ENCODE data around the gene METTL21A.
A peak's percentile ranks its signal among the peaks of the same experiment; 100 is the strongest.
"Not testable (repeated sequence)": the region's sequence is repeated elsewhere in the genome, so short reads cannot be mapped to it uniquely, and the experiment has no call there.

METTL21A gene

GRCh38 chr2:207663870-207664545 is 38.8 kb upstream of the METTL21A start:
- Mint-ChIP-seq H3K27me3 (ENCODE audit: low read depth) (no peaks in the 10 kb centered on the region), H3K27ac (peak overlapping the region in 1 of 3 experiments; percentile 7), H3K36me3 (ENCODE audit: low read depth) (no peaks in the 10 kb centered on the region), H3K4me3 (no peak overlapping the region), H3K4me1 (peaks cover 5% of the 10 kb centered on the region), H3K9me3 (no peaks in the 10 kb centered on the region)
- TF ChIP-seq CTCF (IDR thresholded peaks at IDR 0.05; ENCODE audit: unreplicated experiment in 3 of 3) = no peak

GRCh38 chr2:207662203-207662602 is 37.0 kb upstream of the METTL21A start:
- Mint-ChIP-seq H3K9me3 (no peaks in the 10 kb centered on the region), H3K27ac (no peak overlapping the region), H3K4me3 (no peak overlapping the region), H3K36me3 (ENCODE audit: low read depth) (no peaks in the 10 kb centered on the region), H3K4me1 (peaks cover 5% of the 10 kb centered on the region), H3K27me3 (ENCODE audit: low read depth) (no peaks in the 10 kb centered on the region)
- TF ChIP-seq CTCF (IDR thresholded peaks at IDR 0.05; ENCODE audit: unreplicated experiment in 3 of 3) = no peak

- H3K9me3 Mint-ChIP-seq = no peaks in the 10 kb centered on the region
- TF ChIP-seq CTCF (IDR thresholded peaks at IDR 0.05; ENCODE audit: unreplicated experiment in 3 of 3) = no peak
- no peaks in the 10 kb centered on the region for H3K36me3 Mint-ChIP-seq (ENCODE audit: low read depth)
- H3K4me1 Mint-ChIP-seq = peaks cover 5% of the 10 kb centered on the region
- H3K27ac Mint-ChIP-seq = no peak overlapping the region
- no peaks in the 10 kb centered on the region for H3K27me3 Mint-ChIP-seq (ENCODE audit: low read depth)
- no peak overlapping the region for H3K4me3 Mint-ChIP-seq
Observed at GRCh38 chr2:207660994-207661393, 35.8 kb upstream of the METTL21A start.

- no peaks in the 10 kb centered on the region for H3K4me1 Mint-ChIP-seq
- H3K4me3 Mint-ChIP-seq = no peak overlapping the region
- no peak for TF ChIP-seq CTCF (IDR thresholded peaks at IDR 0.05; ENCODE audit: unreplicated experiment in 3 of 3)
- no peak overlapping the region for H3K27ac Mint-ChIP-seq
- H3K27me3 Mint-ChIP-seq (ENCODE audit: low read depth) = no peaks in the 10 kb centered on the region
- no peaks in the 10 kb centered on the region for H3K9me3 Mint-ChIP-seq
- no peaks in the 10 kb centered on the region for H3K36me3 Mint-ChIP-seq (ENCODE audit: low read depth)
Observed at GRCh38 chr2:207658156-207658555, 33.0 kb upstream of the METTL21A start.

GRCh38 chr2:207655000-207655399 is 29.8 kb upstream of the METTL21A start:
- H3K4me3 Mint-ChIP-seq = no peak overlapping the region
- no peaks in the 10 kb centered on the region for H3K4me1 Mint-ChIP-seq
- H3K27me3 Mint-ChIP-seq (ENCODE audit: low read depth) = no peaks in the 10 kb centered on the region
- H3K9me3 Mint-ChIP-seq = no peaks in the 10 kb centered on the region
- H3K36me3 Mint-ChIP-seq (ENCODE audit: low read depth) = no peaks in the 10 kb centered on the region
- TF ChIP-seq CTCF (IDR thresholded peaks at IDR 0.05; ENCODE audit: unreplicated experiment in 3 of 3) = no peak
- H3K27ac Mint-ChIP-seq = no peak overlapping the region

GRCh38 chr2:207646582-207646981 is 21.4 kb upstream of the METTL21A start:
- H3K4me3 Mint-ChIP-seq; H3K36me3 Mint-ChIP-seq (ENCODE audit: low read depth); H3K27ac Mint-ChIP-seq; H3K4me1 Mint-ChIP-seq; H3K9me3 Mint-ChIP-seq; H3K27me3 Mint-ChIP-seq (ENCODE audit: low read depth): not testable (repeated sequence)
